ENCODE data around the gene PLXND1. TPM values are rescaled to one million over a fixed set of nuclear protein-coding genes. Genes with fewer than 3 reads are reported as not detected.

The PLXND1 gene
- total and polyA plus RNA-seq, 2 donors (not counting 1 experiment from before 2014, with no cell fraction given), result 3.3 to 74.4 TPM

- H3K9ac ChIP-seq (ENCODE audit: low read length), result no peak overlapping the region
Measured at GRCh38 chr3:129598000-129598381, 8.5 kb downstream of the PLXND1 start.

More at GRCh38 chr3:129598000-129598381, 8.5 kb downstream of the PLXND1 start:
- Histone ChIP-seq H3K27me3 (replicated peaks in 1 of 4; ENCODE audit: control extremely low read depth in 1 of 4, control insufficient read depth in 3 of 4, insufficient read depth in 4 of 4, low read length in 3 of 4) (peaks cover 0 to 18% (median 6%) of the 10 kb centered on the region in 4 experiments), H4K20me1 (ENCODE audit: control insufficient read depth, insufficient read depth, low read length, poor library complexity, severe bottlenecking) (no peaks in the 10 kb centered on the region), H3K9me3 (ENCODE audit: control extremely low read depth in 1 of 3, control insufficient read depth in 2 of 3, insufficient read depth in 1 of 3, low read length in 2 of 3) (peaks cover 0 to 4% (median 0%) of the 10 kb centered on the region in 3 donors), H3K36me3 (replicated peaks in 1 of 2; ENCODE audit: control extremely low read depth in 1 of 2, control insufficient read depth in 1 of 2, extremely low read depth in 1 of 2, insufficient read depth in 2 of 2, low read length in 1 of 2) (no peaks in the 10 kb centered on the region), H3K27ac (ENCODE audit: low read length in 2 of 2) (no peak overlapping the region), H3K79me2 (ENCODE audit: control insufficient read depth, insufficient read depth, low read length) (no peaks in the 10 kb centered on the region), H3K4me1 (ENCODE audit: control insufficient read depth in 2 of 2, insufficient read depth in 2 of 2, low read length in 2 of 2) (peaks cover 14 to 15% of the 10 kb centered on the region in 2 donors), H2AFZ (ENCODE audit: insufficient read depth, low read depth, low read length, poor library complexity, severe bottlenecking) (no peak overlapping the region), H3K4me2 (replicated peaks; ENCODE audit: low read depth, low read length, poor library complexity, severe bottlenecking) (no peak overlapping the region), H3K4me3 (ENCODE audit: control extremely low read depth in 1 of 5, extremely low read depth in 1 of 5, insufficient read depth in 1 of 5, low read depth in 2 of 5, low read length in 4 of 5) (no peak overlapping the region)
- ATAC-seq (ENCODE audit: low read depth) (no peak), DNase-seq (no peak)
- H3K27me3 Mint-ChIP-seq, result peaks cover 12% of the 10 kb centered on the region
- ChIA-PET POLR2A (no interaction called here), CTCF (interaction anchor here (1.0 kb wide), 1 partner anchor 108 kb away, joined by 3 read pairs; no protein-coding TSS in a partner anchor)
- TF ChIP-seq EZH2 (IDR thresholded peaks at IDR 0.05; ENCODE audit: borderline replicate concordance, insufficient read depth, low read depth, low read length, poor library complexity, severe bottlenecking), result no peak
- TF ChIP-seq CTCF (IDR thresholded peaks at IDR 0.05), result no peak
- H3K4me1 Mint-ChIP-seq, result peaks cover 14% of the 10 kb centered on the region
- intact Hi-C loops (cut with micrococcal nuclease), result no loop called here
- 89% methylated on average over 4 of the region's 5 CpGs for WGBS (ENCODE audit: insufficient coverage)
- no peaks in the 10 kb centered on the region for H3K9me3 Mint-ChIP-seq (ENCODE audit: insufficient read depth)
- H3K27ac Mint-ChIP-seq, result no peak overlapping the region
- no peak overlapping the region for H3K4me3 Mint-ChIP-seq
